ENCODE data around the gene IP6K2.

GRCh38 chr3:48765376-48765775 is 48.4 kb upstream of the IP6K2 start:
- no peak for TF ChIP-seq POLR2AphosphoS5 (IDR thresholded peaks at IDR 0.05; ENCODE audit: low read depth, low read length)
- no peak for TF ChIP-seq SIN3A (IDR thresholded peaks at IDR 0.05; ENCODE audit: borderline replicate concordance, insufficient read depth, low read length)
- TF ChIP-seq TAF1 (IDR thresholded peaks at IDR 0.05; ENCODE audit: borderline replicate concordance, insufficient read depth, low read length), result no peak
- TF ChIP-seq, protein P1, sequence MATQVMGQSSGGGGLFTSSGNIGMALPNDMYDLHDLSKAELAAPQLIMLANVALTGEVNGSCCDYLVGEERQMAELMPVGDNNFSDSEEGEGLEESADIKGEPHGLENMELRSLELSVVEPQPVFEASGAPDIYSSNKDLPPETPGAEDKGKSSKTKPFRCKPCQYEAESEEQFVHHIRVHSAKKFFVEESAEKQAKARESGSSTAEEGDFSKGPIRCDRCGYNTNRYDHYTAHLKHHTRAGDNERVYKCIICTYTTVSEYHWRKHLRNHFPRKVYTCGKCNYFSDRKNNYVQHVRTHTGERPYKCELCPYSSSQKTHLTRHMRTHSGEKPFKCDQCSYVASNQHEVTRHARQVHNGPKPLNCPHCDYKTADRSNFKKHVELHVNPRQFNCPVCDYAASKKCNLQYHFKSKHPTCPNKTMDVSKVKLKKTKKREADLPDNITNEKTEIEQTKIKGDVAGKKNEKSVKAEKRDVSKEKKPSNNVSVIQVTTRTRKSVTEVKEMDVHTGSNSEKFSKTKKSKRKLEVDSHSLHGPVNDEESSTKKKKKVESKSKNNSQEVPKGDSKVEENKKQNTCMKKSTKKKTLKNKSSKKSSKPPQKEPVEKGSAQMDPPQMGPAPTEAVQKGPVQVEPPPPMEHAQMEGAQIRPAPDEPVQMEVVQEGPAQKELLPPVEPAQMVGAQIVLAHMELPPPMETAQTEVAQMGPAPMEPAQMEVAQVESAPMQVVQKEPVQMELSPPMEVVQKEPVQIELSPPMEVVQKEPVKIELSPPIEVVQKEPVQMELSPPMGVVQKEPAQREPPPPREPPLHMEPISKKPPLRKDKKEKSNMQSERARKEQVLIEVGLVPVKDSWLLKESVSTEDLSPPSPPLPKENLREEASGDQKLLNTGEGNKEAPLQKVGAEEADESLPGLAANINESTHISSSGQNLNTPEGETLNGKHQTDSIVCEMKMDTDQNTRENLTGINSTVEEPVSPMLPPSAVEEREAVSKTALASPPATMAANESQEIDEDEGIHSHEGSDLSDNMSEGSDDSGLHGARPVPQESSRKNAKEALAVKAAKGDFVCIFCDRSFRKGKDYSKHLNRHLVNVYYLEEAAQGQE (IDR thresholded peaks at IDR 0.05; ENCODE audit: insufficient read depth in 1 of 2, low read depth in 2 of 2, low read length in 2 of 2), result no peak
- no peak for TF ChIP-seq FOXP2 (optimal IDR thresholded peaks at IDR 0.05; ENCODE audit: borderline replicate concordance, extremely low read depth, extremely low read length, insufficient read depth)

All from PFSK-1 (cell line).